Upper lobe of left lung (tissue), 4 donors: ENCODE measurements around the gene PDIK1L.

Experiments used
- CTCF ChIP-seq, 6 experiments: fragments of 450-650 bp in 4 of 6; fragments of 200-600 bp in 2 of 6; sonication (generic) in 2 of 6; IDR thresholded peaks; one replicate each; pipeline ENCODE4 v1.5.1; 2016 to 2019; ENCODE audit warnings: antibody characterized with exemption in 6 of 6
- EP300 ChIP-seq, 4 donors: sonication (generic); formaldehyde crosslinking; IDR thresholded peaks; one replicate each; pipeline ENCODE4 v1.5.1; 2017; ENCODE audit warnings: antibody characterized with exemption in 4 of 4, control low read depth in 2 of 4
- POLR2A ChIP-seq, 4 donors: fragments of 450-650 bp; IDR thresholded peaks; one replicate each; pipeline ENCODE4 v1.5.1; 2016 to 2017; ENCODE audit warnings: antibody characterized with exemption in 4 of 4, mild to moderate bottlenecking in 2 of 4
- POLR2AphosphoS5 ChIP-seq, 2 donors: sonication (generic); formaldehyde crosslinking; IDR thresholded peaks; one replicate each; pipeline ENCODE4 v1.5.1; 2017; ENCODE audit warnings: antibody characterized with exemption in 2 of 2

GRCh38 chr1:26125946-26126320, 14.3 kb downstream of the PDIK1L start:
- TF ChIP-seq CTCF (IDR thresholded peaks at IDR 0.05) (no peak), POLR2AphosphoS5 (IDR thresholded peaks at IDR 0.05) (no peak), POLR2A (IDR thresholded peaks at IDR 0.05) (no peak), EP300 (IDR thresholded peaks at IDR 0.05) (no peak)
